ENCODE results near the gene CER1.

GRCh38 chr9:14719231-14719923 is 3.2 kb downstream of the CER1 start:
- TF ChIP-seq ZNF548 (tag by site-specific recombination; IDR thresholded peaks at IDR 0.05), result no peak
- no peak for TF ChIP-seq ZBTB7A (tag by site-specific recombination; IDR thresholded peaks at IDR 0.05; ENCODE audit: low read depth)
